ENCODE data around the gene GPX3.

Gene GPX3

DNA sequence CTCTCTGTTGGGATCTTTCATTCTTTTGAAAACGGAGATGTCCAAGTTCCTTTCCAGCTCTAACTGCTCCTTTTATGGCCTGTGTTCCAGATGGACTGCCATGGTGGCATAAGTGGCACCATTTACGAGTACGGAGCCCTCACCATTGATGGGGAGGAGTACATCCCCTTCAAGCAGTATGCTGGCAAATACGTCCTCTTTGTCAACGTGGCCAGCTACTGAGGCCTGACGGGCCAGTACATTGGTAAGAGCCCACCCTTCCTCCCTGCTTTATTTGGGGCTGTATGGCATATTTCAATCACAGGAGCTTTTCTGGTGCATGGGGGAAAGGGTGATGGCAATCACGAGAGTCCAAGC lies 4.8 kb downstream of the GPX3 start:
- no peak overlapping the region for H3K9ac ChIP-seq (ENCODE audit: low read length)
- H3K9me3 ChIP-seq (ENCODE audit: control insufficient read depth, low read length) = no peaks in the 10 kb centered on the region
- DNase-seq (ENCODE audit: low read depth) = no peak
- no peaks in the 10 kb centered on the region for H3K27me3 ChIP-seq (replicated peaks; ENCODE audit: control insufficient read depth, insufficient read depth, low read length)
- peak overlapping the region; percentile 83 for H3K4me3 ChIP-seq (ENCODE audit: low read length)
- H3K36me3 ChIP-seq (ENCODE audit: control insufficient read depth, insufficient read depth, low read length, severe bottlenecking) = peaks cover 53% of the 10 kb centered on the region
- H3K4me1 ChIP-seq (ENCODE audit: control insufficient read depth, insufficient read depth, low read length) = peaks cover 89% of the 10 kb centered on the region

DNA sequence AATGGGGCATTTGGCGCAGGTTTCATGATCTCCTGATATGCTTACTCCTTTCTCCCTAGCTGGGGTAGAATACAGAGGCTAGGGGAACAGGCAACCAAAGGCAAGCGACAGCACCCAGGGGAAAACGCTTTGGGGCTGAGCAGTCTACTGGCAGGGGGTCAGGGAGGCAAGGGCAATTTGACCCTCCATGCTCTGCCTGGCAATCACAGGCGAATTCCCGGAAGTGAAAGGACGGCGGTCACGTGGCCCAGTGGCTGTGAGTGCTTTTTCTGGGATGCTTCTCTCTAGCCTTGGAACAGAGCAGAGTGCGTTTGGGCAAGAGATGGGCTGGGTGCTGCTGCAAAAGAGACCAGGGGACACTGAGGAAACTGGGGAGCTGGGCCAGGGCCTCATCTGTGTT lies 5.7 kb downstream of the GPX3 start:
- Histone ChIP-seq H3K9me3 (ENCODE audit: control insufficient read depth, low read length) (no peaks in the 10 kb centered on the region), H3K4me3 (ENCODE audit: low read length) (no peak overlapping the region), H3K9ac (ENCODE audit: low read length) (peak overlapping the region; percentile 49), H3K36me3 (ENCODE audit: control insufficient read depth, insufficient read depth, low read length, severe bottlenecking) (peaks cover 56% of the 10 kb centered on the region), H3K4me1 (ENCODE audit: control insufficient read depth, insufficient read depth, low read length) (peaks cover 94% of the 10 kb centered on the region), H3K27me3 (replicated peaks; ENCODE audit: control insufficient read depth, insufficient read depth, low read length) (no peaks in the 10 kb centered on the region)
- DNase-seq (ENCODE audit: low read depth) = no peak

DNA sequence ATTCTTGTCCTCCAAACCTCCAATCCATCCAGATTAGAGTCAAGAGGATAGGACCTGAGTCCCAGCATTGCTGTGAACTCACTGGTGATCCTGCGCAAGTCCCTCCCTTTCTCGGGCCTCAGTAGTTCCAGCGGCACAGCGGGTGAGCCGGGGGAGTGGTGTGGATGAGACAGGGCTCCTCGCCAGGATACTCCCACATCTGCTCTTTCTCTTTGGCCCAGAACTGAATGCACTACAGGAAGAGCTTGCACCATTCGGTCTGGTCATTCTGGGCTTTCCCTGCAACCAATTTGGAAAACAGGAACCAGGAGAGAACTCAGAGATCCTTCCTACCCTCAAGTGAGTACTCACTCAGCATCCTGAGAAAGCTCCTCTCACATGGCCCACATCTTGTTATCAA lies 6.3 kb downstream of the GPX3 start:
- no peak for DNase-seq (ENCODE audit: low read depth)
- H3K4me1 ChIP-seq (ENCODE audit: control insufficient read depth, insufficient read depth, low read length) = peaks cover 91% of the 10 kb centered on the region
- peaks cover 62% of the 10 kb centered on the region for H3K36me3 ChIP-seq (ENCODE audit: control insufficient read depth, insufficient read depth, low read length, severe bottlenecking)
- H3K9ac ChIP-seq (ENCODE audit: low read length) = peak overlapping the region; percentile 64
- H3K9me3 ChIP-seq (ENCODE audit: control insufficient read depth, low read length) = no peaks in the 10 kb centered on the region
- H3K27me3 ChIP-seq (replicated peaks; ENCODE audit: control insufficient read depth, insufficient read depth, low read length) = no peaks in the 10 kb centered on the region
- H3K4me3 ChIP-seq (ENCODE audit: low read length) = peak overlapping the region; percentile 1

DNA sequence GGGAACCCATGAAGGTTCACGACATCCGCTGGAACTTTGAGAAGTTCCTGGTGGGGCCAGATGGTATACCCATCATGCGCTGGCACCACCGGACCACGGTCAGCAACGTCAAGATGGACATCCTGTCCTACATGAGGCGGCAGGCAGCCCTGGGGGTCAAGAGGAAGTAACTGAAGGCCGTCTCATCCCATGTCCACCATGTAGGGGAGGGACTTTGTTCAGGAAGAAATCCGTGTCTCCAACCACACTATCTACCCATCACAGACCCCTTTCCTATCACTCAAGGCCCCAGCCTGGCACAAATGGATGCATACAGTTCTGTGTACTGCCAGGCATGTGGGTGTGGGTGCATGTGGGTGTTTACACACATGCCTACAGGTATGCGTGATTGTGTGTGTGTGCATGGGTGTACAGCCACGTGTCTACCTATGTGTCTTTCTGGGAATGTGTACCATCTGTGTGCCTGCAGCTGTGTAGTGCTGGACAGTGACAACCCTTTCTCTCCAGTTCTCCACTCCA lies 7.6 kb downstream of the GPX3 start:
- Histone ChIP-seq H3K9me3 (ENCODE audit: control insufficient read depth, low read length) (no peaks in the 10 kb centered on the region), H3K36me3 (ENCODE audit: control insufficient read depth, insufficient read depth, low read length, severe bottlenecking) (peaks cover 73% of the 10 kb centered on the region), H3K4me3 (ENCODE audit: low read length) (no peak overlapping the region), H3K4me1 (ENCODE audit: control insufficient read depth, insufficient read depth, low read length) (peaks cover 78% of the 10 kb centered on the region), H3K9ac (ENCODE audit: low read length) (peak overlapping the region; percentile 73), H3K27me3 (replicated peaks; ENCODE audit: control insufficient read depth, insufficient read depth, low read length) (no peaks in the 10 kb centered on the region)
- DNase-seq (ENCODE audit: low read depth) = no peak

DNA sequence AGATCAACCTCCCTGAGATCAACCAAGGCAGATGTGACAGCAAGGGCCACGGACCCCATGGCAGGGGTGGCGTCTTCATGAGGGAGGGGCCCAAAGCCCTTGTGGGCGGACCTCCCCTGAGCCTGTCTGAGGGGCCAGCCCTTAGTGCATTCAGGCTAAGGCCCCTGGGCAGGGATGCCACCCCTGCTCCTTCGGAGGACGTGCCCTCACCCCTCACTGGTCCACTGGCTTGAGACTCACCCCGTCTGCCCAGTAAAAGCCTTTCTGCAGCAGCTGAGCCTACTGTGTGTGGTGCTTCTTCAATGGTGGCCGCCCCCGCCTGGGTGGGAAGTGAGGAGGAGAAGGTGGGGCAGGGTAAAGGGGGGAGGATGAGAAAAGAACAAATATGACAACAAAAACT lies 8.3 kb downstream of the GPX3 start:
- H3K36me3 ChIP-seq (ENCODE audit: control insufficient read depth, insufficient read depth, low read length, severe bottlenecking) = peaks cover 78% of the 10 kb centered on the region
- DNase-seq (ENCODE audit: low read depth) = no peak
- peaks cover 71% of the 10 kb centered on the region for H3K4me1 ChIP-seq (ENCODE audit: control insufficient read depth, insufficient read depth, low read length)
- H3K9me3 ChIP-seq (ENCODE audit: control insufficient read depth, low read length) = no peaks in the 10 kb centered on the region
- peak overlapping the region; percentile 73 for H3K9ac ChIP-seq (ENCODE audit: low read length)
- no peak overlapping the region for H3K4me3 ChIP-seq (ENCODE audit: low read length)
- H3K27me3 ChIP-seq (replicated peaks; ENCODE audit: control insufficient read depth, insufficient read depth, low read length) = no peaks in the 10 kb centered on the region

DNA sequence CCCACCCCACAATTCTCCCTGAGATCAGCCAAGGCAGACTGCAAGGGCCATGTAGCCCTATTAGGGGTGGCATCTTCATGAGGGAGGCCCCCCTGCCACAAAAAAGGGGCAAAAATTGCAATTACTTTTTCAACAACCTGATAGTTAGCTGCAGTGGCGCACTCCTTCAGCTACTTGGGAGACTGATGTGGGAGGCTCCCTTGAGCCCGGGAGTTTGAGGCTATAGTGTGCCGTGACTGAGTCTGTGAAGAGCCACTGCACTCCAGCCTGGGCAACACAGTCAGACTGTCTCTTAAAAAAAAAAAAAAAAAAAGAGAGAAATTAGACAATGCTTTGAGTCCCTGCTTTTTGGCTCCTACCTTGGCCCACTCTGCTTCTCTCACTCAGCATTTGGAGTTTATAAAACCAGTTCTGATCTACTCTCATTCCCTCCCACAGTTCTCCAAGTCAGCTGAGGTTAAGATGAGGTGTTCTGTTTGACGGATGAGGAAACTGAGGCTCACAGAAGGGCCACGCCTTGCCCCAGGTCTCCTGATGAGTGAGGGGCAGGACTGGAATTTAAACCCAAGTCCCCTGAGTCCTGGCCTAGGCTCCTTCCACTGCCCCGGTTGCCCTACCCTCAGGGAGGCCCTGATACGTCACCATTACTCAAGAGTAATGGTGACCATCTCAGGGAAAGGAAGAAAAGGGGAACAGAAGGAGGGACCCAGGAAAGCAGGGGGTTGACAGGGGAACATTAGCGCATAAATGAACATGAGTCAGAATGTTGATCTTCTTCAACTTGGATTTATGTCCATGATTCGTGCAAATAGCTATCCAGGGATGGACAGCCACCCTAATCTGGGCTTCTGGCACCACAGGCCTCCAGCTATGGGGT lies 9.0 kb downstream of the GPX3 start:
- peaks cover 64% of the 10 kb centered on the region for H3K4me1 ChIP-seq (ENCODE audit: control insufficient read depth, insufficient read depth, low read length)
- no peaks in the 10 kb centered on the region for H3K27me3 ChIP-seq (replicated peaks; ENCODE audit: control insufficient read depth, insufficient read depth, low read length)
- DNase-seq (ENCODE audit: low read depth) = no peak
- peaks cover 82% of the 10 kb centered on the region for H3K36me3 ChIP-seq (ENCODE audit: control insufficient read depth, insufficient read depth, low read length, severe bottlenecking)
- H3K9me3 ChIP-seq (ENCODE audit: control insufficient read depth, low read length) = no peaks in the 10 kb centered on the region
- peak overlapping the region; percentile 73 for H3K9ac ChIP-seq (ENCODE audit: low read length)
- H3K4me3 ChIP-seq (ENCODE audit: low read length) = no peak overlapping the region

DNA sequence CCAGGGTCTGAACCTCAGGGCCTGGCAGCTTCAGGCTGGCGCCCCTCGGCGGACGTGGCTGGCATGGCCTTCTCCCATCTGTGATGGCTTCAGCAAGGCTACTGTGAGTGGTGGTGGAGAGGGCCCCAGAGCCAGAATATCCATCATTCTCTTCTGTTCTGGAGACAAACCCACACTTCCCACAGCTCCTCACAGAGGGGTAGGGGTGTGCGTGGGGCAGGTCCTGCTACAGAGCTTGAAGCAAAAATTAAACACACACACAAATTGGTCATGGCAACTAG lies 9.6 kb downstream of the GPX3 start:
- no peak for DNase-seq (ENCODE audit: low read depth)
- Histone ChIP-seq H3K27me3 (replicated peaks; ENCODE audit: control insufficient read depth, insufficient read depth, low read length) (no peaks in the 10 kb centered on the region), H3K4me3 (ENCODE audit: low read length) (no peak overlapping the region), H3K9me3 (ENCODE audit: control insufficient read depth, low read length) (no peaks in the 10 kb centered on the region), H3K4me1 (ENCODE audit: control insufficient read depth, insufficient read depth, low read length) (peaks cover 58% of the 10 kb centered on the region), H3K9ac (ENCODE audit: low read length) (peak overlapping the region; percentile 73), H3K36me3 (ENCODE audit: control insufficient read depth, insufficient read depth, low read length, severe bottlenecking) (peaks cover 85% of the 10 kb centered on the region)

DNA sequence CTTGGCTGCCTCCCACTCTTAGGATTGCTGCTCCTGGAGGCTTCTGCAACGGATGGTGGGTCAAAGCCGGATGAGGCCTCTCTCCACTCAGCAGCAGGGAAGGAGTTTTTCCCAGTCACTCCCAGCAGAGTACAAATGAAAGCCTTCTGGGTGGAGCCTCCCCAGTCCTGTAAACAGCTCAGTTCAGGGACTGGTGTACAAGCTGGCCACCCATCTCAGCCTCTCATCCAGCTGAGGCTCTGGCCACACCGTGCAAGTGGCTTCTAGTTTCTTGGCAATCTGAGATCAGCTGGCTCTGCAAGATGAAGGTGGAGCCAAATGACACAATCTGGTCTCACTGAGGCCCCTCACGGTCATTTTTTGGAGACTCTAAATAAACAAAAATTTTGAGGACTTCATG lies 10.0 kb downstream of the GPX3 start:
- no peak for DNase-seq (ENCODE audit: low read depth)
- peaks cover 85% of the 10 kb centered on the region for H3K36me3 ChIP-seq (ENCODE audit: control insufficient read depth, insufficient read depth, low read length, severe bottlenecking)
- H3K4me3 ChIP-seq (ENCODE audit: low read length) = no peak overlapping the region
- H3K9ac ChIP-seq (ENCODE audit: low read length) = peak overlapping the region; percentile 73
- no peaks in the 10 kb centered on the region for H3K27me3 ChIP-seq (replicated peaks; ENCODE audit: control insufficient read depth, insufficient read depth, low read length)
- H3K9me3 ChIP-seq (ENCODE audit: control insufficient read depth, low read length) = no peaks in the 10 kb centered on the region
- H3K4me1 ChIP-seq (ENCODE audit: control insufficient read depth, insufficient read depth, low read length) = peaks cover 54% of the 10 kb centered on the region

DNA sequence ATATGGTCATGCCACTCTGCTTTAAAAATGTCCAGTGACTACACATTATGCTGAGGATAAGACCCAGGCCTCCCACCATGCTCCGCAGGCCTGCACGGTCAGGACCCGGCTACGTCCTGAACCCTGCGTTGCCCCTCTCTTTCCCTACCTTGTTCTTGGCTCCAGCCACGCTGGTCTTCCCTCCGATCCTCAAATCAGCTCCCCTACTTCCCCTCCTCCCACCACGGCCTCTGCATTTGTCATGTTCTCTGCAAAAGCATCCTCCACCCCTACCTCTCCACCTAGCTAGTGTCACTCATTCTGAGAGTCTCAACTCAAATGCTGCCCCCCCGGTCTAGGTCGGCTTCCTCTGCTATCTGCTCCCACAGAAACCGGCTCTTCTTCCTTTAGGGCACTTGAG lies 11.2 kb downstream of the GPX3 start:
- Histone ChIP-seq H3K36me3 (ENCODE audit: control insufficient read depth, insufficient read depth, low read length, severe bottlenecking) (peaks cover 86% of the 10 kb centered on the region), H3K4me3 (ENCODE audit: low read length) (no peak overlapping the region), H3K4me1 (ENCODE audit: control insufficient read depth, insufficient read depth, low read length) (peaks cover 43% of the 10 kb centered on the region), H3K9ac (ENCODE audit: low read length) (no peak overlapping the region), H3K9me3 (ENCODE audit: control insufficient read depth, low read length) (no peaks in the 10 kb centered on the region), H3K27me3 (replicated peaks; ENCODE audit: control insufficient read depth, insufficient read depth, low read length) (no peaks in the 10 kb centered on the region)
- no peak for DNase-seq (ENCODE audit: low read depth)

DNA sequence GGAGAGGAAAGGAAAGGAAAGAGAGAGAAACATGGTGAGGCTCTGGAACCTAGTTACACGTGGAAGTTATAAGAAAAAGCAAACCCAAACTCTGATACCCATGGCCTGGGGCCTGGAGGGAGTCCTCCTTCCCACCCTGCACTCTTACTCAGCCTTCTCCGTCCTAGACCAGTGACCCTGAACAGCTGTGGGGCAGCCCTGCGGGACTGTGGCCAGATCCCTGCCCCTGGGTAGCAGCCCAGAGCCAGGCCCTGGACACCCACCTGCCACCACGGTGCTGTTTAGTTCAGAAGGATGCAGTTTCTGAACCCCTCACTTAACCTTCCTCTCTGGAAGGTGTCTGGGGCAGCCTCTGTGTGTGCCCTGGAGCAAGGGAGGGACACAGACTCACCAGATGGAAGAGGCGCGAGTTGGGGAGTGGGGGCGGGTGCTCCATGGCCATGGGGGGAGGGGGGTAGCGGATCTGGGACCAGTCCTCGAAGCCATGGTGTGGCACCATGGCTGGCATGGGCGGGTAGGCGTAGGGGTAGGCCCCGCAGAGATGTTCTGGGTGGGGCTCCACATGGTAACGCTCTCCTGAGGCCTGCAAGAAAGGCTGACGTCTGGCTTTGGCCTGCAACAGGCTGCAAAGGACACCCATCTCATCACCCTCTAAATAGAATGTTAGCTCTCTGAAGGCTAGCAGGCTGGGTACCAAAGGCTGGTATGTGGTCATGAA lies 13.0 kb downstream of the GPX3 start:
- H3K4me1 ChIP-seq (ENCODE audit: control insufficient read depth, insufficient read depth, low read length) = peaks cover 39% of the 10 kb centered on the region
- no peak for DNase-seq (ENCODE audit: low read depth)
- H3K27me3 ChIP-seq (replicated peaks; ENCODE audit: control insufficient read depth, insufficient read depth, low read length) = no peaks in the 10 kb centered on the region
- H3K9ac ChIP-seq (ENCODE audit: low read length) = no peak overlapping the region
- peaks cover 76% of the 10 kb centered on the region for H3K36me3 ChIP-seq (ENCODE audit: control insufficient read depth, insufficient read depth, low read length, severe bottlenecking)
- H3K4me3 ChIP-seq (ENCODE audit: low read length) = no peak overlapping the region
- H3K9me3 ChIP-seq (ENCODE audit: control insufficient read depth, low read length) = no peaks in the 10 kb centered on the region

DNA sequence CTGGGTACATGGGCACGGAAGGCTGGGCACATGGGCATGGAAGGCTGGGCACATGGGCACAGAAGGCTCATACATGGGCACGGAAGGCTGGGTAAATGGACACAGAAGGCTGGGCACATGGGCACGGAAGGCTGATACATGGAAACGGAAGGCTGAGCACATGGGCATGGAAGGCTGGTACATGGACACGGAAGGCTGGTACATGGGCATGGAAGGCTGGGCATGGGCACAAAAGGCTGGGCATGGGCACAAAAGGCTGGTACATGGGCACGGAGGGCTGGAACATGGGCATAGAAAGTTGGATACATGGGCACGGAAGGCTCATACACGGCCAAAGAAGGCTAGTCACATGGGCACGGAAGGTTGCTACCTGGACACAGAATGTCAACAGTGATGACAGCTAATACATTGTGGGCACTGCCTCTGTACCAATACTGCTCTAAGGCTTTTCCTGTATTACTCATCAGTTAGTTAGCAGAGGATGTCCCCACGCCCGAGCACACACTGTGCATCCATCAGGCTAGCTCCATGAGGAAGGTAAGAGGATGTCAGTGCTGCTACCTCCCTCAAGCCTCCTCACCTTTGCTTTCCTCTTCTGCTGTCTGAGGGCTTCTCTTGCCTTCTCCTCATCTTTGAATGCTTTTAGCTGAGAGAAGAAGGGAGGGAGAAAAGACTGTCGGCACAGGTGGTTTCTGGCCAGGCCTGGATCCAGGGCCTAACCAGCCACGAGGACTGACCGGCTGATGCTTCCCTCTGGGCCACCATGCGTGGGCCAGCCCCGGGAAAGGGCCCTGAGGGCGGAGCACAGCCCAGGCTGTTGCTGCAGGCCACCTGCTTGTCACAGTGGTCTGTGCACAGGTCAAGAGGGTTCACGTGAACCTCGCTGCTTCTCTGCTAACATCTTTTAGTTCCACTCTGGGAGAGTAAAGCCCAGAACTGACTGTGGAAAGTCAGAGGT lies 14.3 kb downstream of the GPX3 start:
- peaks cover 75% of the 10 kb centered on the region for H3K36me3 ChIP-seq (ENCODE audit: control insufficient read depth, insufficient read depth, low read length, severe bottlenecking)
- H3K4me3 ChIP-seq (ENCODE audit: low read length) = no peak overlapping the region
- DNase-seq (ENCODE audit: low read depth) = no peak

More for the DNA sequence above, 14.3 kb downstream of the GPX3 start:
- H3K4me1 ChIP-seq (ENCODE audit: control insufficient read depth, insufficient read depth, low read length) = peaks cover 44% of the 10 kb centered on the region
- H3K27me3 ChIP-seq (replicated peaks; ENCODE audit: control insufficient read depth, insufficient read depth, low read length) = no peaks in the 10 kb centered on the region
- no peaks in the 10 kb centered on the region for H3K9me3 ChIP-seq (ENCODE audit: control insufficient read depth, low read length)
- H3K9ac ChIP-seq (ENCODE audit: low read length) = no peak overlapping the region
